ENCODE measurements around the gene EGLN3.

DNA sequence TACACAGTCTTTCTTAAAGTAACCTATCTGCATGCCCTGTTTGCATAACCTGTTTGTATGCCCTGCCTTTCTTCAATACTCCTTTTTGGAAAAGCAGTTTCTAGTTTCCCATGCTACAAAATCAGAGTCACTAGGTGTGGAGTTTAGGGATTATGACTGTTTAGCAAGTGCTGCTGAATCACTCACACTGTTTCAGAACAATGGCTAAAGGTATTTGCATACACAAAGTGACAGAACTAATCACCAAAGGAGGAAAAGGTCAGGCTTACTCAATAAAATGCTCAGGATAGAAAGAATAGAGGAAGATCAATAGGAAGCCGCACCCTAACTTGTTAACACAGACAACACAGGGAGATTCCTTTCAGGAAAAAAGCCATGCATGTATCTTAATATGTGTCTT lies 19.4 kb downstream of the EGLN3 start:
- TF ChIP-seq, protein P1, sequence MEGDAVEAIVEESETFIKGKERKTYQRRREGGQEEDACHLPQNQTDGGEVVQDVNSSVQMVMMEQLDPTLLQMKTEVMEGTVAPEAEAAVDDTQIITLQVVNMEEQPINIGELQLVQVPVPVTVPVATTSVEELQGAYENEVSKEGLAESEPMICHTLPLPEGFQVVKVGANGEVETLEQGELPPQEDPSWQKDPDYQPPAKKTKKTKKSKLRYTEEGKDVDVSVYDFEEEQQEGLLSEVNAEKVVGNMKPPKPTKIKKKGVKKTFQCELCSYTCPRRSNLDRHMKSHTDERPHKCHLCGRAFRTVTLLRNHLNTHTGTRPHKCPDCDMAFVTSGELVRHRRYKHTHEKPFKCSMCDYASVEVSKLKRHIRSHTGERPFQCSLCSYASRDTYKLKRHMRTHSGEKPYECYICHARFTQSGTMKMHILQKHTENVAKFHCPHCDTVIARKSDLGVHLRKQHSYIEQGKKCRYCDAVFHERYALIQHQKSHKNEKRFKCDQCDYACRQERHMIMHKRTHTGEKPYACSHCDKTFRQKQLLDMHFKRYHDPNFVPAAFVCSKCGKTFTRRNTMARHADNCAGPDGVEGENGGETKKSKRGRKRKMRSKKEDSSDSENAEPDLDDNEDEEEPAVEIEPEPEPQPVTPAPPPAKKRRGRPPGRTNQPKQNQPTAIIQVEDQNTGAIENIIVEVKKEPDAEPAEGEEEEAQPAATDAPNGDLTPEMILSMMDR (conservative IDR thresholded peaks at IDR 0.05) = no peak
- TF ChIP-seq ZFX (IDR thresholded peaks at IDR 0.05) = no peak

Data from C4-2B (cell line).